GM19043 (cell line): Measurements from ENCODE around the gene GIMAP5.

Experiments used
- ATAC-seq: cut with Tn5 transposase; IDR thresholded peaks from one replicate; pipeline ENCODE4 v1.9.1; 2021; ENCODE audit warnings: low read depth; ENCODE audit not compliant: unreplicated experiment

The GIMAP5 gene

DNA sequence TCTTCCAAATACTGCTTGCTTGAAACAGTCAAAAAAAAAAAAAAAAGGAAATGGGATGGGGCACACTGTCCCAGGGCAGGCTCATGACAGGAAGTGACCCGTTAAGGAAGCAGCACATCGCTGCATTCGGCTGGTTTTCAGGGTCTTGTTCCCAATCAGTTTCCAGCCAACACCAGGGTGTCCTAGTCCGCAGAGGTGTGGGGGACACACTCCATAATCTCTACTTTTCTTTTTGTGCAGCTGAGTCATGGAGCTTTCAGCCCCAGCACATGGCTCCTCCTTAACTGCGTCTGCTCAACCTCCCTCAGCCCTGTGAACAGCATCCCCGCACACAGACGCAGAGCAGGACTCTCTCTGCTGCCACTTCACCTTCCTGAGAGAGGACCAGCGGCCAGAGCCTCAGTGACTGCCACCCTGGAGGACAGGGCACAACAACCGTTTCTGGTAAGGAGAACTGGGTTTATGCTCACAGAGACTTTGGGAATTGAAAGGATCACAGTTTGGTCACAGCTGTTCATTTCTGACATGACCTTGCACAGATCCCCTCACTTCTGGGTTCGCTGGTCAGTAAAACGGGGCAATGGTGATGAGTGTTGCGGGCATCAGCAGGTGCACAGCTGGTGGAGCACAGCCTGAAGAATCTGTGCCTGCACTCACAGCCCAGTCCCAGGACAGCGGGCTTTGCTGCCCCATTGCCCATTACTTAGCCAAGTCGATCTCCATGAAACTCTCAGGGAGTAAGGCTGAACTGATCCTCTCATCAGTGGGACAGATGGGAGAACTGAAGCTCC is at the start of gene GIMAP5:
Gene GIMAP5, plus strand, starts transcription at position 154 of the 791 bp plus-strand sequence. CDS start 3,467 bp downstream, outside the sequence.
- peak; percentile 63 for ATAC-seq

DNA sequence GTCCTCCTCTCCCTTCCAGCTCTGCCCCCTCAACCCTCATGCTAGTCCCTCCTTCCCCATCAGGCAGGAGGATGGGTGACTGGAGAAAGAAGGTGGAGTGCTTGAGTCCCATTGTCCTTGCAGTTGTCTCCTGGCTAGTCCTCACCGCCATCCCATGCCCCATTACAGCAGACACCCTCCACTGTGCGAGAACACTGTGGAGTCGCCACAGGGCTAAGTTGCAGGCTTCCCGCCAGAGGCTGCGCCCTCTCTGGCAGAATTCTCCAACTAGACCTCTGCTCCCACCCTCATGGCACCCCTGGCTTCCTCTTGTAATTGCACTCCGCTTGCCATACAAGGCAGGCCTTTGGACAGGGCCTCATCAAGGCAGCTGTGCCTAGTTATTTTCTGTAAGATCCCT is 48.6 kb upstream of the GIMAP5 start:
- ATAC-seq: no peak

DNA sequence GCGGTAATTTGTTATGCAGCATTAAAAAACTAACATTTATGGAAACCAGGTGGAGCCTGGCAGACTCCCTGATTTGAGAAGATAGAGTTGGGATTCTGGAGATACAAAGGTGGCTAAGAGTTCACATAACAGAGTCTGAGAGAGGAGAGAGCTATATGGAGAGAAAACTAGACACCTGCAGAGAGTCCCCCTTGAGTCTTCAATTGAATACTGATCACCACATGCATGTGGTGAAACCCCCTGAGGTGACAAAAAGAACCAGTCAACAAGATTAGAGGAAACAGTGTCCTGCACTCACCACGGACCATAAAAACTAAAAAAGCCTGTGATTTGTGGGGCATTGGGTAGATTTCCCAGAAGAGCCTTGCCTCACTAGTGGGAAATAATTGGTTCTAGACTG is 41.6 kb upstream of the GIMAP5 start:
- ATAC-seq: no peak

DNA sequence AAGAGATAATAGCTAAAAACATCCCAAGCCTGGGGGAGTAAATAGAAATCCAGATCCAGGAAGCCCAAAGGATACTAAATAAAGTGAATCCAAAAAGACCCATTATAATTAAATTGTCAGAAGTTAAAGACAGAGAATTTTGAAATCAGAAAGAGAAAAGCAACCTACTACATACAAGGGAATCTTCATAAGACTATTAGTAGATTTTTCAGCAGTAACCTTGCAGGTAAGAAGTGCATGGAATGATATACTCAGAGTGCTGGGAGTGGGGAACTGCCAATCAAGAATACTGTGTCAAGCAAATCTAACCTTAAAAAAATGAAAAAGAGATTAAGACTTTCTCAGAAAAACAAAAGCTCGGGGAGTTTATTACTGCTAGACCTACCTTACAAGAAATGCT is 34.0 kb upstream of the GIMAP5 start:
- ATAC-seq: no peak

DNA sequence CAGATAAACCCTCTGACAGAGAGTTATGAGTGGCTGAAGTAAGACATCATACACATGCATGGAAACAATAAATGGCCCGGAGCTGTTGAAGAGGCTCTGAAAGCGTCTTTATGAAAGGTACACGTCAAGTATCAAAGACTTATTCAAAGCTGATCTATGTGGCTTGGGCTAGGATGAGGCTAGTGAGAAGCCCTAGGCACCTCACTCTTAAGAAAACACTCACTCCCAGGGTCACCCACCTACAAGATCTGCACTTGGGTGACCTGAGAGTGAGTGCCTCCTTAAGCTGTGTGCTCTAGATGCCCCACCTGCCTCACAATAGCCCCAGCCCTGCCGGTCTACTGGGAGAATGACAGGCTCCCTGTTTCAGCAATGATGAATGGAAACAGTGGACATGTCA is 21.9 kb upstream of the GIMAP5 start:
- no peak for ATAC-seq

DNA sequence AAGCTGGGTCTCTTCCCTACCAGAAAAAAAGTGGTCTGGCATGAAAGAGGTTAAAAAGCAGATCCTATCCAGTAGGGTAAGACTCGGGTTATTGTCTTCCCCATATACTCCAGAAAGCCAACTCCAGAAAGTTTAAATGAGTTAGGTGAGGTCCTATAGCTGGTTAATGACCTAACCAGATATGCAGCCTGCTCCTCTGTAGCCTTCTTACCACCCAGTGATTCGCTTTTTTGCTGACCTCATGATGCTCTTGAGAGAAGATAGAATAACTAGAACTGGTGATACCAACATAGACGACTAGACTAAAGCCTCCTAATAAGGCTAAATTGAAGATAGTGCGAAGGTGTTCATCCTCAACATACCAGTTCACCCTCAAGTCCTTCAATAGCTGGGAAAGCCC is 21.5 kb upstream of the GIMAP5 start:
- ATAC-seq: no peak

DNA sequence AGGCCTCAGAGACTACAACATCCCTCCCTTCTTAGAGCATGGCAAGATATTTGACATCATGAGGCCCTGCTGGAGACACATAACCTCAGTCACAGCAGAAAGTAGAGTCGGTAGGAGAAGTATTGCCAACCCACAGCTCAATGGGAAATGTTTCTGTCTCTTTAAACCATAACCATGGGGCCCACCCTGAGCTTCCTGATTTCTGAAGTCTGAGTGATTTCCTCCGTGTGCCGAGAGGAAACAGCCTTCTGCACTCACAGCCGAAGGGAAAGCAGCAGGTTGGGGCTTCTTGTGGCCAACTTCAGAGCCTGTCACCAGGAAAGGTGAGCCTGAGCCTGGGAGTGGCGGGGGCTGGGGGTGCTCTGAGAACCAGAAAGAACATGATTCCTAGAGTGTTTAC is 20.9 kb upstream of the GIMAP5 start, which contains the start of gene GIMAP1:
Gene GIMAP1, plus strand, starts transcription at position 246 of the 400 bp plus-strand sequence. CDS start 2,435 bp downstream, outside the sequence.
- peak; percentile 80 for ATAC-seq

DNA sequence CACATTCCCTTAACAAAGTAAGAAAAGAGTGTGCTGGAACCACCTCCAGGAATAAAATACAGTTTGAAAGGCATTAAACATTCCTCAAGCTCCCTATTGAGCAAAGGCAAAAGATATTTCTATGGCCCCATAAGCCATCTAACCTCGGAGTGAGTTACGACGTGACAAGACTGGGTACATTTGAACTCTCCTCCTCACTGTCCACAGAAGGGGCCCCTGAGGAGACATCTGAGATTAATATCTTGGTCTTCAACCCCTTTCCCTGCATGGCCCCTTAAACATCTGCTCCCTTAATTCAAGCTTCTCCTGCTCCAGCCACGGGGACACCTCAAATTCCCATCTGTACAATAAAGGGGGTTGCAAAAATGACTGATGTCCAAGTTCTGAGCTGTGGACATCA is 20.3 kb upstream of the GIMAP5 start:
- no peak for ATAC-seq

DNA sequence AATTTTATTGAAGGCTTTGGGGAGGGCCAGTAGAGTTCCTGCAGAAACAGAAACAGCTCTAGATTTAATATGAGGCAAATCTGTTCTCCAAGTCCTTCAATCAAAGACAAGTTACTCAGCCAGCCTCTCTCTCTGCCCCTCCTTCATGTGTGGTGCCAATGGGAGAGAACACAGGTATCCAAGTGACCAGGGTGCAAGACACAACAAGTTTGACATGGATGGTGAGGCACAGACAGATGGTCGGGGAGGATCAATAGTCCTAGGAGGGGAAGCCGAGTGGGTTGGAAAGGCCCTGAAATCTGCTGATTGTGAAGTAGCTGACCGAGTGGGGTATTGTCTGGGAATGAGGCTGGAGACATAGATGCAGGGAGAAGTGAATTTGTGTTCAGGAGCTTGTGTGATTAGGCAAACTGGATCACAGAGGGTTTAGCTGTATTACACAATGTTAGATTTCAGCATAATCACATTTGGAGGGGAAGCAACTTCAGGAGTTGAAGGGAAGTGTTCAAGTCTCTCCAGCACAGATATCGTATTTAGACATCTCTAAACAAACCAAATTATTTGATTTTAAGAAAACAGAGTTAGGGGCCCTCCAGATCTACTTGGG is 19.3 kb upstream of the GIMAP5 start:
- no peak for ATAC-seq

DNA sequence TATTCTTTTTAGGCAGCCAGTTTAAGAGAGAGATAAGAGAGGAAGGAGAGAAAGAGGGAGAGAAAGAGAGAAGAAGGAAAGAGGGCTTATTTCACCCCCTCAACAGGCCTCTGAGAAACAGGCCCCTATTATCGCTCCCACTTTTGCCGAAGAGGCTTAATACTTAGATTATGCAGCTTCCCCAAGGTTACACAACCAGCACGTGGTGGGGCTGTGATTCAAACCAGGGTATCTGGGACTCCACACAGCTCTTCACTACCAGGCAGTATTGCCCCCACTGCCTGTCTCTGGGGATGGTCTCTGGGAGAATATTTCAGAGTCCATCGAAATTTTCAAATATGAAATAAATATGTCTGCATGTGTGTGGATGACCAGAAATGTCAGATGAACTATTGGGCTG is 17.8 kb upstream of the GIMAP5 start:
- ATAC-seq: no peak

DNA sequence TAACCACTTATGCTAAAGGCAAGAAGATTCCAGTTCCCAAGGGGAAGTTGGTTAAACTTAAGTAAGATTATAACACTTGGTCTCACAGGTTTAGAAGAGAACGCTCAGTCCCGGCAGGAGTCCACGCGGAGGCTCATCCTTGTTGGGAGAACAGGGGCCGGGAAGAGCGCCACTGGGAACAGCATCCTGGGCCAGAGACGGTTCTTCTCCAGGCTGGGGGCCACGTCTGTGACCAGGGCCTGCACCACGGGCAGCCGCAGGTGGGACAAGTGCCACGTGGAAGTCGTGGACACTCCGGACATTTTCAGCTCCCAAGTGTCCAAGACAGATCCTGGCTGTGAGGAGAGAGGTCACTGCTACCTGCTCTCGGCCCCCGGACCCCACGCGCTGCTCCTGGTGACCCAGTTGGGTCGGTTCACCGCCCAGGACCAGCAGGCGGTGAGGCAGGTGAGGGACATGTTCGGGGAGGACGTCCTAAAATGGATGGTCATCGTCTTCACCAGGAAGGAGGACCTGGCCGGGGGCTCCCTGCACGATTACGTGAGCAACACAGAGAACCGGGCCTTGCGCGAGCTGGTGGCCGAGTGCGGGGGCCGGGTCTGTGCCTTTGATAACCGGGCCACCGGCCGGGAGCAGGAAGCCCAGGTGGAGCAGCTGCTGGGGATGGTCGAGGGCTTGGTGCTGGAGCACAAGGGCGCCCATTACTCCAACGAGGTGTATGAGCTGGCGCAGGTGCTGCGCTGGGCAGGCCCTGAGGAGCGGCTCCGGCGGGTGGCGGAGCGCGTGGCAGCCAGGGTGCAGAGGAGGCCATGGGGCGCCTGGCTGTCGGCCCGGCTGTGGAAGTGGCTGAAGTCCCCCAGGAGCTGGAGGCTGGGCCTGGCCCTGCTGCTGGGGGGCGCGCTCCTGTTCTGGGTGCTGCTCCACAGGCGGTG is 17.0 kb upstream of the GIMAP5 start:
- ATAC-seq: no peak

DNA sequence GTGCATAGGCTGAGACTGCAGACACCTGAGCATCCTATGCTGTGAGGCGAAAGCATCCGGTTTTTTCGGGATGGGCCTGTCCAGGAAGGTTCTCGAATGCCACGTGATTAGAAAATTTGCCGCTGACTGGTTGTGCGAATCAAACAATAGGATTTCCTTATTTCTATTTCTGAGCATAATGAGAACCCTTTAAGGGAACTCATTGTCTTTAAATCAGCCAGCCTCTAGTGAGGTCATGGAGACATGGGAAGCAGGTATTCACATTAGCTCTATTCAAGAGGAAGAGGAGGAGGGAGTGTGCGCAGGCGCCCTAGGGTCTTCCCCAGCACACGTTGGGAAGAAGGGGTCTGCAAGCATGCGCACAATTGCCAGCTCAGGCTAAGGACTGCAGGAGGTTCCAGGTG is 15.2 kb upstream of the GIMAP5 start:
- ATAC-seq: no peak

DNA sequence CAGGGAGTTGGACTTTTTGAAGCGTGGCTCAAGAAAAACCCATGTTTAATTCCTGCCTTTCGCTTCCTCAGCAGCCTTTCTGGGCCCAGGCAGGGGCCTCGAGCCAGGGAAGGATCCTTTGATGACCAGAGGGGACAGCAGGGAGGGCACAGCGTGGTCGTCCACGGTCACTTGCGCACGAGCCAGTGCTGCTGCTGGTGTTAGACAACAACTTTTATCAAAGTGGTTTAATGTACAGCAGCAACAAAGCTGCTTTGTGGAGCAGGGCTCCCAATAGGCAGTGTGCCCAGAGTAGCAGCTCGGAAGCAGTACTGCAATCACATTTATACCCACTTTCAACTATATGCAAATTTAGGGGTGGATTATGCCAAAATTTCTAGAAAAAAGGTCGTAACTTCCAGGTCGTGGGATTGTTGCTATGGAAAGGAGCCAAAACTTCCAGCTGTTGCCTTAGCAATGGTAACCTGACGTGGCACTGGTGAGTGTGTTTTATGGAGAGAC is 14.7 kb upstream of the GIMAP5 start:
- ATAC-seq: no peak

DNA sequence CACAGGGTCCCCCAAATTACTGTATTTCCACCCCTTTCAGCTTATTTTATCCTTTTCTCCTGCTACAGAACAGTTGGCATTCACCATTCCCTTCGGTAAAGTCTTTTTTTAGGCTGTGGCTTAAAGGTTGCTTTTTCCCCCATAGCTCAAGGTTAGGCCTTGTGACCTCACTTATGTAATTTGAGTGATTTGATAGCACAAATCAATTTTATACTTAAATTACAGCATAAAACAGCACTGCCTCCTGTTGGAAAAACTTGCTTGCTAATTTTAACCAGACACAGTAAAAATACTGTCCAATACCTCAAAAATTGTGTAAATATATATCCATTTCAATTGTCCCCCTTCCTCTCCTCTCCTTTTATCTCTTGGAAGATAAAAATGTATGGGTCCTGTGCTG is 13.8 kb upstream of the GIMAP5 start:
- ATAC-seq: no peak

DNA sequence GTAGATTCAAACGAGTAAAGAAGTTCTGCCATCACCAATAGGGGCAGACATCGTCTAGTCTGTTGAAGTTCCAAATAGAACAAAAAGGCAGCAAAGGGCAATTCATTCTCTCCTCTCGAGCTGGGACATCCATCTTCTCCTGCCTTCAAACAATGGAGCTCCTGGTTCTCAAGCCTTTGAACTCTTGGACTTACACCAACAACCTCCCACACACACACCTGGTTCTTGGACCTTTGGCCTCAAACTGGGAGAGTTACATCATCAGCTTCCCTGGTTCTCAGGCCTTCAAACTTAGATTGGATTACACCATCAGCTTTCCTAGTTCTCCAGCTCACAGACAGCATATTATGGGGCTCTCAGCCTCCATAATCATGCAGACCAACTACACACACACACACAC is 9.8 kb upstream of the GIMAP5 start:
- ATAC-seq: no peak

DNA sequence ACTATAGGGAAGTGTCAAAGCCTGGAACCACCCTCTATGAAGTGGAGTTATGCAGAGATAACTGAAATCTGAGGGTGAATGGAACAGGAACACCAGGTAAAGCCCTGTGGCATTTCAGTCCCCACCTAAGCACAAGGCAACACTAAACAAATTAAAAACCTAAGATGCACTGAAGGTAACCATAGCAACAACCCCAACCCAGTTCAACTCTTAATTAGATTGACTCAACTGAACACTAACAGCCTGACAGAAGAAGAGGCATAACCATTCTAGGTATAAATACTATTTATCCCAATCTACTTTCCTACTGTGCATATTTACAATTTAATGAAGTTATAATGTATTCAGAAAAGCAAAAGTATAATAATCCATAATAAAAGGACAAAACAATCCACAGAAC is 9.2 kb upstream of the GIMAP5 start:
- ATAC-seq: no peak

DNA sequence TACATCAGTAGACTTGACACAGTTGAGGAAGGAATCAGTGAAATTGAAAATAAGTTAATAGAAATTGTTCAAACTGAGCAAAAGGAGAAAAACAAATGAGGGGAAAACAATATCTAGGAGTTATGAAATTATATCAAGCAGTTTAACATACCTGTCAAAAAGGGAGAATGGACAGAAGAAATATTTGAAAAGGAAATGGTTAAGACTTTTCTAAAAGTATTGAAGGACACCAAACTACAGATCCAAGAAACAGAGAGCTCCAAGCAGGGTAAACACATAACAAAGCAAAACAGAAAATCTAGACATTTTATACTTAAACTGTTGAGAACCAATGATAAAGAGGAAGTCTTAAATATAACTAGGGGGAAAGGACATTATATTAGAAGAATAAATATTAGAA is 8.6 kb upstream of the GIMAP5 start:
- no peak for ATAC-seq

DNA sequence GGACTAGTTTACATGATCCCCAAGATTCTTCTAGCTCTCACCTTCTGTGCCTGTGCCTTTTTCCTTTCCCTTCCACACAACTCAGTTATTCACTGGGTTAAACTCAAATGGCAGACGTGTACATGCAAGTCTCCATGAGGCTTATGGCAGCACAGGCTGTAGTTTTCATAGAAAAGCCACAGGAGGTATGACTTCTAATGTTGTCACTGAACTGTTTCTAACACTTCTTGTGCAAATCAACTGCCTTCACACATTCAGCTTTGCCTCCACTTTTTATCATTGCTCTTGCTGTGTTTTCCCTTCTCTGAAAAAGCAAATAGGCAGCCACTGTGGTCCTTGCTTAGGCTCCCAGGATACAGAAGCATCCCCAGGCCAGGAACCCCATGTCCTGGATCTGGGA is 5.3 kb upstream of the GIMAP5 start:
- ATAC-seq: no peak

DNA sequence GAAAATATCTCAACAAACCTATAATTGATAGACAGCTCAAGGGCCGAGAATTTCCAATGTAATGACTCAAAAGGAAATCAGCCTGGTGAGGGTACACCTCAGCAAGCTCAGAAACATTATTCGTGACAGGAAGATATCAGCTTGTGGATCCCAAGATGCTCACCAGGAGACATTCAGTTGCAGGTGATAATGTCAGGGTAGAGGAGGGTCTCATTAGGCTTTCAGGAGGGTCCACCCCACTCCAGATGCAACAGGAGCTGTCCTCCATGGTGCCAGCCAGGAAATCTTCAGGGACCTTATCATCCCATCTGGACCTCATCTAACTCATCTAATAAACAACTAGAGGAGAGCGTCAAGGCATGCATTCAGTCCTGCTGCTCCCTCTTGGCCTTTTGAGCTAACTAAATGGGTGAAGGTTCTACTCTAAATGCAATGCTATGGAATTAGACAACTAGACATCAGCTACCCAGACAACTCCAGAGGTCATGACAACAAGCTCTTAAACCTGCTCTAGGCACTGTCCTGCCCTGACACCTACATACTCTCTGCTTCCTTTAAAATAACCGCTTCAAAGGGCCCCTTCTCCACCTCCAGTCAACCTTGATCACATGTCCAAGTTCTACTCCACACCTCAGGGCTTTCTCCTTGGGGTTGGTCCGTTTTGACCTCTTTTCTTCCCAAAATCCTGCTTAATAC is 4.3 kb upstream of the GIMAP5 start:
- no peak for ATAC-seq

DNA sequence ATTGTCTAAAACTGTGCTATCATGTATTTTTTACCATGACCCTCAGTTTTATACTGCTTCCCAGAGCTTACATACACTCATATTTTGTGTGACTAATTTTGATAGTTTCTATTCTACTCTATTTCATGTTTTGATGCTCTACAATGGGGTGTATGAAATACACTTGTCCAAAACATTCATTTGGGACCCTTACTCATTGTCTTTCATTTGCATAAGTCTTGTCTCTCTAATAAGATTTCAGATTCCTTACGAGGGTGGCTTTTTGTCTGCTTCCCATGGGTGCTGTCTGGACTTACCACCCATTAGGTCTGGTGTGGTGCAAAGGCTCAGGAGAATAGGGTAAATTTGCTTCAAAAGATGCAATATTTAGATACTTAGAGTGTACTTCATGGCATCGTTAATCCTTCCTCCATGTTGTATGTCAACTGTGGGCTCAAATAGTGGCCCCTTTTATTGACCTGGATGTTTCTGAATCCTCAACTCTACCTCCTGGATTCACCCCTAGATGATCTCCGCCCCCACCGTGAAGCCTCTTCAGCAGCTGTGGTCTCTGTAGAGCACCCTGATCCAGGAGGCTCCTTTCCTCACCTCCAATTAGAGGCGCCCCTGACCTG is 3.6 kb upstream of the GIMAP5 start:
- ATAC-seq: no peak
